ENCODE data around the gene ZP3. TPM values are rescaled to one million over a fixed set of nuclear protein-coding genes. Genes with fewer than 3 reads are reported as not detected.
"Not testable (repeated sequence)": the region's sequence is repeated elsewhere in the genome, so short reads cannot be mapped to it uniquely, and the experiment has no call there.

The ZP3 gene
- total and polyA plus RNA-seq, 2 of the 8 experiments (the other 6 are each of a cell fraction or from before 2014, with no cell fraction given), result 1.5 to 2.4 TPM

- H2BK15ac ChIP-seq (ENCODE audit: low read length); H4K5ac ChIP-seq (ENCODE audit: insufficient read length, low read depth, low read length); H3K27ac ChIP-seq (ENCODE audit: low read depth, low read length); H3K79me2 ChIP-seq (ENCODE audit: control insufficient read depth in 1 of 2, insufficient read depth in 2 of 2, low read length in 2 of 2); H2BK12ac ChIP-seq (ENCODE audit: low read depth, low read length); H3K23me2 ChIP-seq (ENCODE audit: low read depth, low read length); H3K14ac ChIP-seq (ENCODE audit: insufficient read length); H3K4me2 ChIP-seq (ENCODE audit: insufficient read depth in 1 of 2, low read depth in 2 of 2, low read length in 2 of 2); H4K20me1 ChIP-seq (replicated peaks in 1 of 2; ENCODE audit: control insufficient read depth in 1 of 2, insufficient read depth in 2 of 2, low read length in 2 of 2); H3K27me3 ChIP-seq (replicated peaks in 1 of 4; ENCODE audit: control insufficient read depth in 3 of 4, extremely low read depth in 1 of 4, insufficient read depth in 3 of 4, low read length in 3 of 4); H3K79me1 ChIP-seq (ENCODE audit: low read depth, low read length); H3K18ac ChIP-seq (ENCODE audit: extremely low read depth, low read length); DNase-seq (ENCODE audit: low read depth in 1 of 2, low spot score in 2 of 2); H4K91ac ChIP-seq (replicated peaks; ENCODE audit: insufficient read length, low read length); H2BK20ac ChIP-seq (ENCODE audit: low read length); H3K56ac ChIP-seq (replicated peaks; ENCODE audit: insufficient read length, low read depth, low read length); H3K23ac ChIP-seq (ENCODE audit: insufficient read length); H3K4me3 ChIP-seq (ENCODE audit: extremely low read depth in 1 of 4, insufficient read depth in 2 of 4, low read depth in 3 of 4, low read length in 4 of 4); H2AFZ ChIP-seq (ENCODE audit: low read length); H3K36me3 ChIP-seq (ENCODE audit: control insufficient read depth in 2 of 4, insufficient read depth in 4 of 4, low read length in 3 of 4); H2BK5ac ChIP-seq (ENCODE audit: low read depth, low read length); FAIRE-seq; H2AK5ac ChIP-seq (ENCODE audit: low read depth, low read length); H3K4me1 ChIP-seq (replicated peaks in 1 of 4; ENCODE audit: control insufficient read depth in 3 of 4, insufficient read depth in 4 of 4, low read length in 3 of 4); H3K9ac ChIP-seq (replicated peaks in 1 of 4; ENCODE audit: extremely low read depth in 1 of 4, low read depth in 3 of 4, low read length in 3 of 4); H3K9me3 ChIP-seq (ENCODE audit: insufficient read depth in 2 of 2, low read depth in 1 of 2, low read length in 1 of 2); H2BK120ac ChIP-seq (replicated peaks; ENCODE audit: low read depth, low read length); H3K4ac ChIP-seq (replicated peaks; ENCODE audit: insufficient read length, low read depth, low read length); H4K8ac ChIP-seq (ENCODE audit: extremely low read depth, insufficient read depth, low read length); CTCF ChIA-PET (ENCODE audit: partially characterized antibody); POLR2A ChIA-PET (ENCODE audit: partially characterized antibody): not testable (repeated sequence)
- WGBS, 2 experiments (ENCODE audit: extremely low coverage in 1 of 2, insufficient coverage in 1 of 2, insufficient read length in 1 of 2, insufficient replicate concordance in 2 of 2, low coverage in 1 of 2, low lambda C conversion rate in 2 of 2, missing lambda C conversion rate in 1 of 2), result no CpG with 5 or more reads among the region's 17 CpGs
These were observed 37.6 kb downstream of the ZP3 start for GRCh38 chr7:76462271-76462882.

GRCh38 chr7:76464959-76465358 lies 40.2 kb downstream of the ZP3 start:
- DNase-seq (ENCODE audit: low read depth in 1 of 2, low spot score in 2 of 2); H3K9me3 ChIP-seq (ENCODE audit: insufficient read depth in 2 of 2, low read depth in 1 of 2, low read length in 1 of 2); H3K23me2 ChIP-seq (ENCODE audit: low read depth, low read length); H3K4me2 ChIP-seq (ENCODE audit: insufficient read depth in 1 of 2, low read depth in 2 of 2, low read length in 2 of 2); H3K27ac ChIP-seq (ENCODE audit: low read depth, low read length); H3K56ac ChIP-seq (replicated peaks; ENCODE audit: insufficient read length, low read depth, low read length); H3K79me2 ChIP-seq (ENCODE audit: control insufficient read depth in 1 of 2, insufficient read depth in 2 of 2, low read length in 2 of 2); H3K9ac ChIP-seq (replicated peaks in 1 of 4; ENCODE audit: extremely low read depth in 1 of 4, low read depth in 3 of 4, low read length in 3 of 4); H3K4ac ChIP-seq (replicated peaks; ENCODE audit: insufficient read length, low read depth, low read length); H4K91ac ChIP-seq (replicated peaks; ENCODE audit: insufficient read length, low read length); CTCF ChIA-PET (ENCODE audit: partially characterized antibody); H4K5ac ChIP-seq (ENCODE audit: insufficient read length, low read depth, low read length); H2BK120ac ChIP-seq (replicated peaks; ENCODE audit: low read depth, low read length); H3K23ac ChIP-seq (ENCODE audit: insufficient read length); H2AFZ ChIP-seq (ENCODE audit: low read length); H3K36me3 ChIP-seq (ENCODE audit: control insufficient read depth in 2 of 4, insufficient read depth in 4 of 4, low read length in 3 of 4); H3K18ac ChIP-seq (ENCODE audit: extremely low read depth, low read length); POLR2A ChIA-PET (ENCODE audit: partially characterized antibody); FAIRE-seq; H2BK20ac ChIP-seq (ENCODE audit: low read length); H3K79me1 ChIP-seq (ENCODE audit: low read depth, low read length); H4K20me1 ChIP-seq (replicated peaks in 1 of 2; ENCODE audit: control insufficient read depth in 1 of 2, insufficient read depth in 2 of 2, low read length in 2 of 2); H4K8ac ChIP-seq (ENCODE audit: extremely low read depth, insufficient read depth, low read length); H3K4me3 ChIP-seq (ENCODE audit: extremely low read depth in 1 of 4, insufficient read depth in 2 of 4, low read depth in 3 of 4, low read length in 4 of 4); H2BK5ac ChIP-seq (ENCODE audit: low read depth, low read length); H2BK15ac ChIP-seq (ENCODE audit: low read length); H2AK5ac ChIP-seq (ENCODE audit: low read depth, low read length); H3K27me3 ChIP-seq (replicated peaks in 1 of 4; ENCODE audit: control insufficient read depth in 3 of 4, extremely low read depth in 1 of 4, insufficient read depth in 3 of 4, low read length in 3 of 4); H3K4me1 ChIP-seq (replicated peaks in 1 of 4; ENCODE audit: control insufficient read depth in 3 of 4, insufficient read depth in 4 of 4, low read length in 3 of 4); H3K14ac ChIP-seq (ENCODE audit: insufficient read length); H2BK12ac ChIP-seq (ENCODE audit: low read depth, low read length): not testable (repeated sequence)
- WGBS, 2 experiments (ENCODE audit: extremely low coverage in 1 of 2, insufficient coverage in 1 of 2, insufficient read length in 1 of 2, insufficient replicate concordance in 2 of 2, low coverage in 1 of 2, low lambda C conversion rate in 2 of 2, missing lambda C conversion rate in 1 of 2), result 92% methylated on average over 3 of the region's 5 CpGs; no CpG with 5 or more reads in 1 of the 2 experiments
